ENCODE results near the gene TMEM39A.
A peak's percentile ranks its signal among the peaks of the same experiment; 100 is the strongest.

GRCh38 chr3:119380697-119381096, 82.7 kb downstream of the TMEM39A start:
- TF ChIP-seq, protein P1, sequence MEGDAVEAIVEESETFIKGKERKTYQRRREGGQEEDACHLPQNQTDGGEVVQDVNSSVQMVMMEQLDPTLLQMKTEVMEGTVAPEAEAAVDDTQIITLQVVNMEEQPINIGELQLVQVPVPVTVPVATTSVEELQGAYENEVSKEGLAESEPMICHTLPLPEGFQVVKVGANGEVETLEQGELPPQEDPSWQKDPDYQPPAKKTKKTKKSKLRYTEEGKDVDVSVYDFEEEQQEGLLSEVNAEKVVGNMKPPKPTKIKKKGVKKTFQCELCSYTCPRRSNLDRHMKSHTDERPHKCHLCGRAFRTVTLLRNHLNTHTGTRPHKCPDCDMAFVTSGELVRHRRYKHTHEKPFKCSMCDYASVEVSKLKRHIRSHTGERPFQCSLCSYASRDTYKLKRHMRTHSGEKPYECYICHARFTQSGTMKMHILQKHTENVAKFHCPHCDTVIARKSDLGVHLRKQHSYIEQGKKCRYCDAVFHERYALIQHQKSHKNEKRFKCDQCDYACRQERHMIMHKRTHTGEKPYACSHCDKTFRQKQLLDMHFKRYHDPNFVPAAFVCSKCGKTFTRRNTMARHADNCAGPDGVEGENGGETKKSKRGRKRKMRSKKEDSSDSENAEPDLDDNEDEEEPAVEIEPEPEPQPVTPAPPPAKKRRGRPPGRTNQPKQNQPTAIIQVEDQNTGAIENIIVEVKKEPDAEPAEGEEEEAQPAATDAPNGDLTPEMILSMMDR (IDR thresholded peaks at IDR 0.05) = peak; percentile 38; the same call in 1 of the 2 replicates
- TF ChIP-seq ZFX (IDR thresholded peaks at IDR 0.05; ENCODE audit: borderline replicate concordance) = no peak

All from 22Rv1 (cell line).